Stimulated activated naive CD4-positive, alpha-beta T cell treated with Interleukin-2 at 50 U/mL for 16 hours (primary cell): Measurements from ENCODE around the gene BLOC1S1.

Source experiments
- DNase-seq: peaks from one replicate; lab custom pipeline; 2025; lab: John Stamatoyannopoulos, UW

The BLOC1S1 gene

GRCh38 chr12:55711786-55712553, 3.9 kb upstream of the BLOC1S1 start:
- DNase-seq: no peak

DNA sequence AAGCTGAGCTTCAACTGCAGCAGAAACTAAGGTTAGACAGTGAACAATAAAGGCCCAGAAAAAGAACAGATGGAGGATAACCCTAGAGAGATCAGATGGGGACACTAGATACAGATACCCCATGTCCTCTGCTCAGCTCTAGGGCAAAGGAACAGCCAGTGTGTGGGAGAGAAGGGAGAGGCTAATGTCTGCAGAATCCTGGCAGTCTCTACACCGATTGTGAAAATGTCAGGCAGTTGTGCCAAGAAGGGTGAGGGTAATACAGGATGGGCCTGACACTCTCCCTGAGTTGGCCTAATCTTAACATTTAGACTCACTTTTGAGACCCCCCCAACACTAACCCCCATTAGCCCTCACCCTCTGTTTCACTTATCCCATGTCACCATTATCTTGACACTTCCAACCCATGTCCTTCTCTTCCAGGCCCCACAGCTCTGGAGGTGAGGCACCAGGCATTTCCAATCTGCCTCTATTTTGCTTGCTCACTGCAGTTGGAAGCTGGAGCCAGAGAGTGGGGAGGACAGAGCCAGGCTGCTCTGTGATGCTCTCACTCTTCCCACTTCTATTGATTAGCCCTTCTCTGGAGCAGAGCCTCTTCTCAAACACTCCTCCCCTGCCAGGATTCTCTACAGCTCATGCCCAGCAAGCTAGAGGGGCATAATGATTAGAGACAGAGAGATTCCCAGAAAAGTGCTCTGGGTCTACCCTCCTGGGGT, 3.0 kb upstream of the BLOC1S1 start:
- no peak for DNase-seq

DNA sequence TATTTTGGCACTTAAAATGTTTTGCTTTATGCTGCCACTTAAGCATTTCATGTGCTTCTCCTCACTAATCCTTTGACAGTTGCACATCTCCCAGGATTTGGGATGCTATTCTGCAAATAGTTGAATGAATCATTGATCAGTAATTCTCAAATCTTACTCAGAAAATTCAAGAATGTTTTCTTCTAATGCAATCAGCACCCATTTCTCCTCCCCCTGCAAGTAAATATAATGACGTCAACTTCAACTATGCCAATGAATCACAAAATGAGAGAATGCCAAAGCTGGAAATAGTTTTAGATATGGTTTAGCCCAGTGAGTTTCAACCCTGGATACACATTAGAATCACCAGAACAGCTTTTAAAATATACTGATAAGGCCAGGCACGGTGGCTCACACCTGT, 2.1 kb upstream of the BLOC1S1 start:
- DNase-seq: no peak

GRCh38 chr12:55715169-55715764, 579 bp upstream of the BLOC1S1 start:
- no peak for DNase-seq

- DNase-seq: no peak
Measured at GRCh38 chr12:55716582-55716957, 724 bp downstream of the BLOC1S1 start.

GRCh38 chr12:55717011-55718007, 1.5 kb downstream of the BLOC1S1 start:
- no peak for DNase-seq

GRCh38 chr12:55718015-55718414, 2.2 kb downstream of the BLOC1S1 start:
- no peak for DNase-seq

DNA sequence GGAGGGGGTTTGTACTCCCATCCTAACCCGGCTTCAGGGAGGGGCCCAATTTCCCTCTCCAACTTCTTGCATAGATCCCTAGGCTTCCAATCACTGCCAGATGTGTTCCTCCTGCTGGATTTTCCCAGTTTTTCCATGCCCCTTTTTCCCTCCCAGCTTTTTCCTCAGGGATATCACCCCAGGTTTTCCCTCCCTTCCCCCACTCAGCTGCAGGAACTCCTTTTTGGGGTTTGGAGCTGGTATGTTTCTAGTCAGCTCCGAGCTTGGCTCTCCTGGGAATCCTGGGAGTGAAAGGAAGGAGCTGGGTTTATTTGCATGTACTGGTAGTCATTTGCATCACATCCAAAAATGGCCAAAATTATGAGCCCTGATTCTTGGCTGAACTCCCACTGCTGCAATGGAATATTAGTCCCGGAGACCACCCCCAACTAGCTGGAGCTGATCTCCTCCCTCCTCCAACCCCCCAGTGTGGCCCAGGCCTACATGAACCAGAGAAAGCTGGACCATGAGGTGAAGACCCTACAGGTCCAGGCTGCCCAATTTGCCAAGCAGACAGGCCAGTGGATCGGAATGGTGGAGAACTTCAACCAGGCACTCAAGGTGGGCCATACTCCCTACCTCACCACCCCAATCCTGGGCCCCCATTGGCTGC, 2.9 kb downstream of the BLOC1S1 start:
- no peak for DNase-seq

GRCh38 chr12:55719371-55719770, 3.5 kb downstream of the BLOC1S1 start:
- no peak for DNase-seq

- no peak for DNase-seq
Measured at GRCh38 chr12:55720071-55720564, 4.3 kb downstream of the BLOC1S1 start, which contains the start of gene RDH5. RDH5 (plus strand) TSS chr12:55720393; CDS start chr12:55721185, 792 bp downstream.

DNA sequence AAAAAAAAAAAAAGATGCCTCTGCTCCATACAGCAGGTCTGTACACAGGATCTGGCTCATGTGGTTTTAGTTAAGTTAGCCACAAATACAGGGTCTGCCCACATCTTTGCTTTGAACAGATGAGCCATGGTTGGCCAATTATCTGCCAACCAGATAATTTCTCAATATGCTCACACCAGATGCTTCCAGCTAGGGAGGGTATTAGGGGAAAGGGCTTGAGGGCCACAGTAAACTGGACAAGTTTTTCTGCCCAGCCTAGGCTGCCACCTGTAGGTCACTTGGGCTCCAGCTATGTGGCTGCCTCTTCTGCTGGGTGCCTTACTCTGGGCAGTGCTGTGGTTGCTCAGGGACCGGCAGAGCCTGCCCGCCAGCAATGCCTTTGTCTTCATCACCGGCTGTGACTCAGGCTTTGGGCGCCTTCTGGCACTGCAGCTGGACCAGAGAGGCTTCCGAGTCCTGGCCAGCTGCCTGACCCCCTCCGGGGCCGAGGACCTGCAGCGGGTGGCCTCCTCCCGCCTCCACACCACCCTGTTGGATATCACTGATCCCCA, 5.1 kb downstream of the BLOC1S1 start:
- no peak for DNase-seq

DNA sequence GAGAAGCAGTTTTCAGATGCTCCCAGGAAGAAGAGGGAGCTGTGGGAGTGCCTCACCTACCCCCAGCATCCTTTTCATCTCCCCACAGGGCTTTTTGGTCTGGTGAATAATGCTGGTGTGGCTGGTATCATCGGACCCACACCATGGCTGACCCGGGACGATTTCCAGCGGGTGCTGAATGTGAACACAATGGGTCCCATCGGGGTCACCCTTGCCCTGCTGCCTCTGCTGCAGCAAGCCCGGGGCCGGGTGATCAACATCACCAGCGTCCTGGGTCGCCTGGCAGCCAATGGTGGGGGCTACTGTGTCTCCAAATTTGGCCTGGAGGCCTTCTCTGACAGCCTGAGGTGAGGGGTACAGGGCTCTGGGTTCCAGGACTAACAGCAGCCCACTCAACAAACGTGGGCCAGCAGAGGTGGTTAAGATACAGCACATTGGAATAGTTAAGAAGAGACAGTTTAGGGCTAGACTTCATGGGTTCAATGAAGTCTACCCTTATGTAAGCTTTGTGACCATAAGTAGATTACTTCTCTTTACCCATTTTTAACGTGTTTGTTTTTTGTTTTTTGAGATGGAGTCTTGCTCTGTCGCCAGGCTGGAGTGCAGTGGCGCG, 5.9 kb downstream of the BLOC1S1 start:
- no peak for DNase-seq

DNA sequence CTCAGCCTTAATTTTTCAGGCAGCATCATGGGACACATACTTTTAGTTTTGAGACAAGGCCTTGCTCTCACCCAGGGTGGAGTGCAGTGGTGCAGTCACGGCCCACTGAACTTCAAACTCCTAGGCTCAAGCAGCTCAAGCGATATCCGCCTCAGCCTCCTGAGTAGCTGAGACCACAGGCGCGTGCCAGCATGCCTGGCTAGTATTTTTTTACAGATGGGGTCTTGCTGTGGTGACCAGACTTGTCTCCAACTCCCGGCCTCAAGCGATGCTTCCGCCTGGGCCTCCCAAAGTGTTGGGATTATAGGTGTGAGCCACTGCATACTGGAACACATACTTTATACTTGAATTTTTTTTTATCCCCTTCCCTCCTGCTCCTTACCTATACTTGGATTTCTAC, 7.1 kb downstream of the BLOC1S1 start:
- no peak for DNase-seq

- DNase-seq: no peak
Measured at GRCh38 chr12:55723516-55724225, 7.8 kb downstream of the BLOC1S1 start.

GRCh38 chr12:55724226-55724939, 8.5 kb downstream of the BLOC1S1 start:
- DNase-seq: peak; percentile 62

DNA sequence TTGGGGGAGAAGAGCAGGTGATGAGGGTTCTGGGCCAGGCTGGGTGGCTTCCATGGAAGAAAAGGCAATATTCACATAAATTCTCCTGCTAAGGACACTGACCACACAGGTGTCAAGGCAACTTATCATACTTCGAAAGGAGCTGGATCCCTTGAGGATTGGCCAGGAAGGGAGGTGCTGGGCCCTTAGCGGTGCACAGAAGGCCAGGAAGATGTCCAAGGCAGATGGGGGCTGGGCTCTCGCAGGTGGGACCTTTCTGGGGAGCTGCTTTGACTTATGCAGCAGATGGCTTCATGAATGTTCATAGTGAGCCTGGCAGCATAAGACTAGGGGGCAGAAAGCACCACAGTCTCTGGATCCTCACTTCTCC, 9.1 kb downstream of the BLOC1S1 start:
- no peak for DNase-seq

GRCh38 chr12:55725556-55725955, 9.7 kb downstream of the BLOC1S1 start:
- DNase-seq: no peak

GRCh38 chr12:55726971-55727370, 11.1 kb downstream of the BLOC1S1 start:
- no peak for DNase-seq

GRCh38 chr12:55727643-55728185, 11.9 kb downstream of the BLOC1S1 start:
- DNase-seq: no peak
